HG03108 (cell line): Measurements from ENCODE around the gene KRI1.

Experiments
- ATAC-seq: cut with Tn5 transposase; IDR thresholded peaks from one replicate; pipeline ENCODE4 v1.9.1; 2021; ENCODE audit warnings: moderate library complexity; ENCODE audit not compliant: unreplicated experiment

Gene KRI1

DNA sequence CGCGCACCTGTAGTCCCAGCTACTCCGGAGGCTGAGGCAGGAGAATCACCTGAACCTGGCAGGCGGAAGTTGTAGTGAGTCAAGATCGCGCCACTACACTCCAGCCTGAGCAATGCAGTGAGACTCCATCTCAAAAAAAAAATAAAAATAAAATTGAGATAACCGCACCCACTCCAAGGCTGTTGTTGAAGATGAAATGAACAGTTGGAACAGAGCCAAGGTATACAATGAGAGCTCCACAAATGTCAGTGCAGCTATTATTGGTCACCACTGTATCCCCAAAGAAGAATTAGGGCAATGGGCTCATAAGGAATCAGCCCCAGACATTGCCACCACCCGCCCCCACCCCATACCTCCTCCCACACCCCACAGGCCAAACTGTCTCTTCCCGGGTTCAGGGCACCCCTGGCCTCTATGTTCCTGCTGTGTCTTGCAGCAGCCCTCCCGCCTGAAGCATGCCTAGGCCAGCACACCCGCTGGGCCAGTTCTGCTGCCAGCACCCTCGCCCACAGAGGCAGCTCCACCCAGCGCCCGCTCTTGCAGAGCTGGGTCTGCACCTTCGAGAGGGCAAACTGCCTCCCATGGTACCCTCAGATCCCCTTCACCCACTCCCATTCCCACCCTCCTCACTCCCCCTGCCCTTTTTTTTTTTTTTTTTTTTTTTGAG is 45.0 kb downstream of the KRI1 start:
- ATAC-seq = no peak

GRCh38 chr19:10519421-10519820 is 46.4 kb downstream of the KRI1 start:
- ATAC-seq = no peak

GRCh38 chr19:10518444-10519361 is 47.1 kb downstream of the KRI1 start:
- ATAC-seq = no peak

- ATAC-seq = no peak
These were observed 47.9 kb downstream of the KRI1 start for GRCh38 chr19:10517760-10518443.

GRCh38 chr19:10517361-10517759 is 48.5 kb downstream of the KRI1 start, which contains the start of gene S1PR5:
TSS of gene S1PR5 (minus strand) at chr19:10517447. CDS start at chr19:10515011, 2,436 bp downstream.
- no peak for ATAC-seq

DNA sequence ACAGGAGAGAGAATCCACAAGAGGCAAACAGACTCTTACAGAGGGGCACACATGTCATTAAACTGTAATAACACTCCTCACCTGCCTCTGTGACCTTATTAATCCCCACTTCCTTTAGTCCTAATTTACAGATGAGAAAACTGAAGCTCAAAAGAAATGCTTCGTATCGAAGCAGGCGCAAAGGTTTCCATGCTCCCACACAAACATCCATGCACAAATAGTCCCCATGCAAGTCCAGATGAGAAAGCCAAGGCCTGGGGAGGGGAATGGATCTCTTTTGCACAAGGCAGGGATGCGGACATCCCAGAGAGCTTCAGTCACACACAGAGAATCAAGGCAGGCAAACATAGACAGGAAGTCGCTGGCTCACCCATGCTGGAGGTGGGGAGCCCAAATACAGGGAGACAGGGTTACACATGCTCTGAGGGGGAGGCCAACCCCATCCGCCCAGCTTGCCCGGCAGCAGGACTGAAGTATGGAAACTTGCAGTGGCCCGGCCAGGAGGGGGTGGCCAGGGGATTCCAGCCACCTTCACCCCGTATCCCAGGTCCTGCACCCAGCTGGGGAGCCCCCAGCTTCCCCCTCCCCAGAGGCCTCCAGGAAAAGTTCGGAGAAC is 49.0 kb downstream of the KRI1 start:
- no peak for ATAC-seq

DNA sequence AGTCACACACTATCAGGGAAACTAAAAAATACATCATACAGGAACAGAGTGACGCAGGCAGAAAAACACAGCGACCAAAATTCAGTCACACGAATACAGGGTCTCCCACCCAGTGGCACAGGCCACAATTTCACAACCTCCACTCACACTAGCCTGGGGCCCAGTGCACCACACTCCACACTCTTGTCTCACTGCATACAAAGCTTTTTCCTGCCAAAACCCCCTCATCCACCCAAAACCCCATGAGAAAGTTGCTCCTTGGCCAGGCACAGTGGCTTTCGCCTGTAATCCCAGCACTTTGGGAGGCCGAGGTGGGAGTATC is 49.8 kb downstream of the KRI1 start:
- no peak for ATAC-seq

- ATAC-seq = no peak
These were observed 51.3 kb downstream of the KRI1 start for GRCh38 chr19:10514211-10515145.

DNA sequence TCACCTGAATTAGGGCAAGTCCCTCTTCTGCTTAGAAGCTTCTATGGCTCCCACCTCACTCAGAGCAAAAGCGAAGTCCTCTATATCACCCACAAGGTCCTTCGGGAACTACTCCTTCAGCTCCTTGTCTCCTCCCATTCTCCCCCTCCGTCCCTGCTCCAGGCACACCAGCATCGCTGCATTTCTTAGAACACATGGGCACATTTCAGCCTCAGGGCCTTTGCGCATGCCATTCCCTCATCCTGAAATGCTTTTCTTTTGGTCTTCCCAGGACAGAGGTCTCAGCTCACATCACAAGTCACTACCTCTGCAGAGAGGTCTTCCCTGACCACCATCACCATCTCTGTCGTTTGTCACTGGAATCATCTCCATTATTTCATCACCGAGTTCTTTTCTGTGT is 52.6 kb downstream of the KRI1 start:
- no peak for ATAC-seq

DNA sequence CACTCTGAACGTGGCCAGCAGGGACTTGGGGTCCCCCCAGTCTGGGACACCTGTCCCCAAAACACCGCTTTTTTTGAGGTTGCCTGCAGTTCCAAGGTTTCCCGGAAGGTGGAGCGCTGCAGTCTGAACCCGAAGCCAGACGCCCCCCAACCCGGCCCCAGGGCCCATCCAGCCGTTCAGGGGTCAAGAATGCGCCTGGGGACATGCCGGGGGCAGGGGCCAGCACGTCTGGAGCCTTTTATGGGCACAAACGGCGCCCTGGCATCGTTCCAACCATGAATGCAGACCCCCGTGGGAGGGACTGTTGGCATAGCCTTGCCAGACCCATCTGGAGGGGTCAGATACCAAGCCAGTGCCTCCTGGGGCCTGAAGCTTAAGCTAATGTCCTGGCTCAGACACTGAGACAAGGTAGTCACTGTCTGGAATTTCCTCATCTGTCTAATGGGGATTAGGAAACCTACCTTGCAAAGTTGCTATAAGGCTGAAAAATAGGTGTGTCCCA is 55.5 kb downstream of the KRI1 start:
- no peak for ATAC-seq

- ATAC-seq = no peak
These were observed 57.1 kb downstream of the KRI1 start for GRCh38 chr19:10508707-10509106.

DNA sequence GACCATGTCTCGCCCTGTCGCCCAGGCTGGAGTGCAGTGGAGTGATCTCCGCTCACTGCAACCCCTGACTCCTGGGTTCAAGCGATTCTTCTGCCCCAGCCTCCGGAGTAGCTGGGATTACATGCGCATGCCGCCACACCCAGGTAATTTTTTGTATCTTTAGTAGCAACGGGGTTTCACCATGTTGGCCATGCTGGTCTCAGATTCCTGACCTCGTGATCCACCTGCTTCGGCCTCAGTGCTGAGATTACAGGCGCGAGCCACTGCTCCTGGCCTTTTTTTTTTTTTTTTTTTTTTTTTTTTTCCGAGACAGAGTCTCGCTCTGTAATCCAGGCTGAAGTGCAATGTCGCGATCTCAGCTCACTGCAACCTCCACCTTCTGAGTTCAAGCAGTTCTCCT is 57.8 kb downstream of the KRI1 start:
- no peak for ATAC-seq

GRCh38 chr19:10505583-10506229 is 60.1 kb downstream of the KRI1 start:
- ATAC-seq = no peak
